ENCODE data around the gene LRTM2. TPM values are rescaled to one million over a fixed set of nuclear protein-coding genes. Genes with fewer than 3 reads are reported as not detected.

The LRTM2 gene
- total and polyA plus RNA-seq, 2 of the 4 experiments (the other 2 are of a cell fraction) = not detected

- H3K27me3 ChIP-seq (ENCODE audit: control insufficient read depth, insufficient read depth, low read length) = peaks cover 50% of the 10 kb centered on the region
- no TSS peak for BruUV-seq (replicated peaks)
Measured at GRCh38 chr12:1815814-1816729, 4.3 kb upstream of the LRTM2 start.

More at GRCh38 chr12:1815814-1816729, 4.3 kb upstream of the LRTM2 start:
- 52% methylated on average over 11 of the region's 21 CpGs; no CpG with 5 or more reads in 1 of the 2 experiments for WGBS, 2 experiments (ENCODE audit: extremely low coverage in 2 of 2, insufficient read length in 1 of 2)
- Histone ChIP-seq H2BK20ac (ENCODE audit: low read depth, low read length) (no peak overlapping the region), H3K9me3 (ENCODE audit: control insufficient read depth, insufficient read depth, low read length) (no peaks in the 10 kb centered on the region), H2AFZ (replicated peaks; ENCODE audit: low read length, poor library complexity) (no peak overlapping the region), H3K56ac (ENCODE audit: extremely low read depth, insufficient read depth, low read length) (no peak overlapping the region), H2BK15ac (ENCODE audit: low read depth, low read length) (no peak overlapping the region), H2BK120ac (ENCODE audit: low read depth, low read length) (no peak overlapping the region), H3K4me3 (ENCODE audit: insufficient read depth, low read depth, low read length) (no peak overlapping the region), H3K4ac (ENCODE audit: low read depth, low read length) (no peak overlapping the region), H2AK5ac (ENCODE audit: low read depth, low read length) (no peak overlapping the region), H3K4me1 (ENCODE audit: control insufficient read depth, insufficient read depth, low read length) (no peaks in the 10 kb centered on the region; the same call in 1 of the 2 replicates), H4K5ac (ENCODE audit: low read depth, low read length) (no peak overlapping the region), H3K79me1 (ENCODE audit: low read depth in 1 of 2, low read length in 2 of 2) (no peaks in the 10 kb centered on the region), H3K27ac (ENCODE audit: insufficient read depth, low read length) (no peak overlapping the region), H3K23ac (ENCODE audit: low read depth, low read length) (no peak overlapping the region), H4K20me1 (ENCODE audit: insufficient read depth, low read length) (no peaks in the 10 kb centered on the region), H4K91ac (ENCODE audit: insufficient read depth, low read depth, low read length) (no peak overlapping the region), H2BK5ac (ENCODE audit: low read depth, low read length, poor library complexity, severe bottlenecking) (no peak overlapping the region), H3K14ac (replicated peaks; ENCODE audit: low read depth, low read length) (no peak overlapping the region), H3K18ac (ENCODE audit: low read depth, low read length) (no peak overlapping the region), H3K9me1 (ENCODE audit: insufficient read depth, low read length) (no peaks in the 10 kb centered on the region; the same call in 1 of the 2 replicates), H4K8ac (ENCODE audit: low read depth in 2 of 2, low read length in 2 of 2) (no peak overlapping the region), H2AK9ac (replicated peaks; ENCODE audit: low read depth, low read length, poor library complexity) (no peak overlapping the region), H3K4me2 (ENCODE audit: low read depth, low read length) (no peak overlapping the region), H3K9ac (ENCODE audit: low read depth, low read length) (no peak overlapping the region), H3K36me3 (ENCODE audit: control insufficient read depth, insufficient read depth, low read length) (no peaks in the 10 kb centered on the region)
- intact Hi-C loops (cut with micrococcal nuclease) (no loop called here), in situ Hi-C loops (cut with MboI; ENCODE audit: low sequenced_read_pairs) (loop anchor here (25.0 kb wide), 1 partner anchor 471 kb away; no protein-coding TSS in a partner anchor), dilution Hi-C loops (cut with HindIII; ENCODE audit: low sequenced_read_pairs, unreplicated experiment) (no loop called here)
- ATAC-seq (ENCODE audit: low read depth) (no peak), DNase-seq (no peak)
- TF ChIP-seq FOS (IDR thresholded peaks at IDR 0.05; ENCODE audit: low read depth, low read length) (no peak), CHD1 (IDR thresholded peaks at IDR 0.05; ENCODE audit: low read depth, low read length) (no peak)
- POLR2A ChIA-PET (ENCODE audit: unreplicated experiment) = no interaction called here
- CTCF ChIA-PET = no interaction called here

All from IMR-90 (cell line).